K562 (cell line): ENCODE data around the gene SPATA19. TPM values are rescaled to one million over a fixed set of nuclear protein-coding genes. Genes with fewer than 3 reads are reported as not detected.

ENCODE experiments used
- ATAC-seq: fragments of 200-7000 bp; cut with Tn5 transposase; 3 replicates; pipeline ENCODE4 v1.9.1; 2020; ENCODE audit warnings: moderate library complexity
- BruUV-seq: library from RNA; stranded (reverse); fragments of 400-500 nt; replicated peaks from 2 replicates; lab custom pipeline; 2021; lab: Mats Ljungman, UMichigan
- CTCF ChIA-PET: fragments of 300-600 bp; formaldehyde crosslinking; extraction: SDS; loops from one replicate; lab custom pipeline; 2021; ENCODE audit warnings: low intra/inter-chr PET ratio; lab: Yijun Ruan, JAX
- POLR2A ChIA-PET: fragments of 300-600, 350-650 bp; sonication (Branson Sonifier 250); formaldehyde crosslinking; extraction: SDS; loops from one replicate; lab custom pipeline; 2021; ENCODE audit warnings: antibody characterized with exemption, inconsistent platforms; lab: Yijun Ruan, JAX
- DNase-seq, 4 experiments: peaks; one replicate each; pipeline versions ENCODE4 v3.0.0 to v3.0.0-alpha.2; 2011 to 2018; ENCODE audit warnings: low spot score in 3 of 4, mixed read lengths in 3 of 4; ENCODE audit errors: extremely low read depth in 1 of 4
- FAIRE-seq: peaks from 2 replicates; lab custom pipeline; 2011; peaks lifted over from hg19 to GRCh38; lab: Jason Lieb, UNC
- H2AFZ ChIP-seq: 2 replicates; pipeline ENCODE4 v1.6.0; 2011; ENCODE audit warnings: low read depth, low read length, control low read depth, inconsistent platforms
- H3K27ac ChIP-seq: fragments of 200-600 bp; 3 replicates; pipeline ENCODE4 v1.8.0; 2011; ENCODE audit warnings: low read depth, mild to moderate bottlenecking, control low read depth, inconsistent platforms, low read length, moderate library complexity, mixed read lengths; ENCODE audit errors: extremely low read depth
- H3K27me3 ChIP-seq, 2 experiments: fragments of 300-600 bp in 1 of 2; 2 replicates in 1 of 2; 3 replicates in 1 of 2; pipeline versions ENCODE4 v1.6.0 to v1.8.0; 2011; ENCODE audit warnings: inconsistent platforms in 2 of 2, low read length in 2 of 2, mild to moderate bottlenecking in 1 of 2, mixed read lengths in 1 of 2, moderate library complexity in 1 of 2; ENCODE audit not compliant: control insufficient read depth in 2 of 2, insufficient read depth in 2 of 2
- H3K36me3 ChIP-seq: fragments of 300-600 bp; 3 replicates; pipeline ENCODE4 v1.8.0; 2011; ENCODE audit warnings: mild to moderate bottlenecking, low read length, inconsistent platforms; ENCODE audit not compliant: control insufficient read depth, insufficient read depth
- H3K4me1 ChIP-seq, 2 experiments: fragments of 200-600 bp in 1 of 2; replicated peaks in 1 of 2; 2 replicates in 1 of 2; 3 replicates in 1 of 2; pipeline versions ENCODE4 v1.5.1 to v1.8.0; 2011; ENCODE audit warnings: inconsistent platforms in 2 of 2, low read length in 2 of 2, mild to moderate bottlenecking in 1 of 2, mixed read lengths in 1 of 2, moderate library complexity in 1 of 2; ENCODE audit not compliant: control insufficient read depth in 2 of 2, insufficient read depth in 2 of 2
- H3K4me2 ChIP-seq: 2 replicates; pipeline ENCODE4 v1.6.1; 2011; ENCODE audit warnings: low read length, control low read depth, inconsistent platforms, mixed read lengths; ENCODE audit not compliant: insufficient read depth
- H3K4me3 ChIP-seq: fragments of 200-600 bp; sonication (generic), shearing (Covaris generic); 2 replicates; pipeline ENCODE4 v1.5.1; 2016; ENCODE audit warnings: control low read depth, inconsistent platforms
- H3K79me2 ChIP-seq: fragments of 200-600 bp; 3 replicates; pipeline ENCODE4 v1.8.0; 2011; ENCODE audit warnings: low read length, inconsistent platforms; ENCODE audit not compliant: control insufficient read depth, insufficient read depth
- H3K9ac ChIP-seq, 2 experiments: 2 replicates each; pipeline versions ENCODE4 v1.6.0 to v1.6.1; 2011; ENCODE audit warnings: low read depth in 2 of 2, low read length in 2 of 2, control low read depth in 1 of 2, inconsistent platforms in 1 of 2, mild to moderate bottlenecking in 1 of 2, mixed read lengths in 1 of 2; ENCODE audit not compliant: insufficient read depth in 1 of 2
- H3K9me1 ChIP-seq: one replicate; pipeline ENCODE4 v1.6.0; 2011; ENCODE audit warnings: inconsistent platforms, mild to moderate bottlenecking, low read length, moderate library complexity; ENCODE audit not compliant: control insufficient read depth, insufficient read depth
- H3K9me3 ChIP-seq: replicated peaks from 2 replicates; pipeline ENCODE4 v1.5.1; 2011; ENCODE audit warnings: low read depth, low read length, inconsistent platforms; ENCODE audit not compliant: control insufficient read depth, insufficient read depth
- H4K20me1 ChIP-seq: replicated peaks from 2 replicates; pipeline ENCODE4 v1.6.1; 2011; ENCODE audit warnings: low read length, inconsistent platforms, mixed read lengths; ENCODE audit not compliant: control insufficient read depth, insufficient read depth
- KDM1A ChIP-seq, 2 experiments: fragments of 450-650 bp; IDR thresholded peaks; 2 replicates each; pipeline ENCODE4 v1.6.1; 2016; ENCODE audit warnings: mild to moderate bottlenecking in 2 of 2
- MBD2 ChIP-seq: sonication (generic); IDR thresholded peaks from 2 replicates; pipeline ENCODE4 v1.6.1; 2016; ENCODE audit warnings: low read depth, borderline replicate concordance
- ZKSCAN3 ChIP-seq: fragments of 250-450 bp; sonication (Bioruptor Pico); IDR thresholded peaks from 2 replicates; pipeline ENCODE4 v1.4.0; 2020
- WGBS: fragments of 100-300 bp; shearing (Covaris generic); methylation state at CpG from one replicate; pipeline ENCODE4 v1.1.6; 2016; ENCODE audit warnings: low coverage, mixed read lengths; ENCODE audit not compliant: insufficient coverage; ENCODE audit errors: missing lambda C conversion rate; 5-methylcytosine and 5-hydroxymethylcytosine counted together
- in situ Hi-C: fragments of 300-500 bp; cut with MboI; formaldehyde crosslinking; loops from 4 replicates; pipeline ENCODE4 v1.15.0; 2018; ENCODE audit warnings: inconsistent platforms, mixed read lengths
- intact Hi-C: fragments of 100-400 bp; cut with micrococcal nuclease; formaldehyde crosslinking; loops from 2 replicates; pipeline ENCODE4 v1.14.2; 2022
- polyA plus RNA-seq, 8 experiments: library from polyadenylated mRNA; depleted of rRNA in 4 of 8; stranded (reverse) in 5 of 8; unstranded in 3 of 8; fragments of >200 nt; fragmentation: Nextera tagmentation in 2 of 8; fragmentation: Illumina TruSeq in 1 of 8; extraction: Ambion mirVana in 2 of 8; extraction: Trizol in 1 of 8; gene quantifications; 2 replicates each; pipeline versions ENCODE4 v1.2.1 to v1.2.3, GENCODE V29; 2011 to 2014; ENCODE audit warnings: inconsistent platforms in 1 of 8, missing spikeins in 1 of 8
- total RNA-seq, 7 experiments: library from RNA; depleted of rRNA in 6 of 7; stranded (reverse); fragments of >200 nt in 6 of 7; fragmentation: Illumina TruSeq in 2 of 7; extraction: Trizol in 2 of 7; gene quantifications; 2 replicates each; pipeline versions ENCODE4 v1.2.1 to v1.2.3, GENCODE V29; 2011 to 2021; ENCODE audit warnings: low replicate concordance in 1 of 7
- TF ChIP-seq, protein P1 (sequence below): sonication (generic); formaldehyde crosslinking; IDR thresholded peaks from 2 replicates; pipeline ENCODE4 v1.4.0; 2020; ENCODE audit warnings: mild to moderate bottlenecking, missing genetic modification reagents
- TF ChIP-seq, protein P2 (sequence below): fragments of 250-450 bp; sonication (Bioruptor Pico); IDR thresholded peaks from 2 replicates; pipeline ENCODE4 v1.4.0; 2020

The SPATA19 gene
- total and polyA plus RNA-seq, 9 of the 15 experiments (the other 6 are each of a cell fraction or from before 2014, with no cell fraction given): not detected

DNA sequence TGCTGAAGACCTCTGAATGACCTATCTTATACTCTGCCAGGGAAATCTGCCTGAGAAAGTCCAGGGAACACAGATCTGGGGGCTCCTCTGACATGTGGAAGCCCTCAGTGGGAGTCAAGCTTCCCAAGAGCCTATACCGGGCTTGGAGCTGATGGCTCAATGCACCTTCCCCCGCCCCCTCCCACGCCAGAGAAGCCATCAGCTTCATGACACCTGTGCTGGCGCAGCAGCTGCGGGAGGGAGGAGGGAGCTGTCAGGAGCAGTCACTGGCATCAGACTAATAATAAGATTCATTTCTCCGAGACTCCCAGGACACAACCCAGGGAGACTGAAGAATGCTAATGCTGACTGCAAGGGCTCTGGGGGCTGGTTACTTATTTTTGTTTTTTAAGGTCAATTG is 47.8 kb downstream of the SPATA19 start:
- WGBS: 0% methylated on average over 3 of the region's 6 CpGs
- CTCF ChIA-PET: no interaction called here
- Histone ChIP-seq H2AFZ (no peak overlapping the region), H3K4me1 (no peaks in the 10 kb centered on the region), H3K9me1 (no peaks in the 10 kb centered on the region), H3K9me3 (no peaks in the 10 kb centered on the region), H3K36me3 (no peaks in the 10 kb centered on the region), H3K9ac (no peak overlapping the region), H3K4me2 (no peak overlapping the region), H3K4me3 (no peak overlapping the region), H3K27ac (no peak overlapping the region), H4K20me1 (no peaks in the 10 kb centered on the region), H3K27me3 (no peaks in the 10 kb centered on the region), H3K79me2 (no peaks in the 10 kb centered on the region)
- no TSS peak for BruUV-seq
- in situ Hi-C loops (no loop called here), intact Hi-C loops (no loop called here)
- ATAC-seq (no peak), FAIRE-seq (no peak), DNase-seq (no peak)
- POLR2A ChIA-PET: no interaction called here
- TF ChIP-seq, protein P1, sequence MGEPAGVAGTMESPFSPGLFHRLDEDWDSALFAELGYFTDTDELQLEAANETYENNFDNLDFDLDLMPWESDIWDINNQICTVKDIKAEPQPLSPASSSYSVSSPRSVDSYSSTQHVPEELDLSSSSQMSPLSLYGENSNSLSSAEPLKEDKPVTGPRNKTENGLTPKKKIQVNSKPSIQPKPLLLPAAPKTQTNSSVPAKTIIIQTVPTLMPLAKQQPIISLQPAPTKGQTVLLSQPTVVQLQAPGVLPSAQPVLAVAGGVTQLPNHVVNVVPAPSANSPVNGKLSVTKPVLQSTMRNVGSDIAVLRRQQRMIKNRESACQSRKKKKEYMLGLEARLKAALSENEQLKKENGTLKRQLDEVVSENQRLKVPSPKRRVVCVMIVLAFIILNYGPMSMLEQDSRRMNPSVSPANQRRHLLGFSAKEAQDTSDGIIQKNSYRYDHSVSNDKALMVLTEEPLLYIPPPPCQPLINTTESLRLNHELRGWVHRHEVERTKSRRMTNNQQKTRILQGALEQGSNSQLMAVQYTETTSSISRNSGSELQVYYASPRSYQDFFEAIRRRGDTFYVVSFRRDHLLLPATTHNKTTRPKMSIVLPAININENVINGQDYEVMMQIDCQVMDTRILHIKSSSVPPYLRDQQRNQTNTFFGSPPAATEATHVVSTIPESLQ (CRISPR knock-in tag): no peak
- TF ChIP-seq MBD2 (no peak), KDM1A (IDR thresholded peaks at IDR 0.05) (no peak), ZKSCAN3 (CRISPR knock-in tag) (no peak)
- TF ChIP-seq, protein P2, sequence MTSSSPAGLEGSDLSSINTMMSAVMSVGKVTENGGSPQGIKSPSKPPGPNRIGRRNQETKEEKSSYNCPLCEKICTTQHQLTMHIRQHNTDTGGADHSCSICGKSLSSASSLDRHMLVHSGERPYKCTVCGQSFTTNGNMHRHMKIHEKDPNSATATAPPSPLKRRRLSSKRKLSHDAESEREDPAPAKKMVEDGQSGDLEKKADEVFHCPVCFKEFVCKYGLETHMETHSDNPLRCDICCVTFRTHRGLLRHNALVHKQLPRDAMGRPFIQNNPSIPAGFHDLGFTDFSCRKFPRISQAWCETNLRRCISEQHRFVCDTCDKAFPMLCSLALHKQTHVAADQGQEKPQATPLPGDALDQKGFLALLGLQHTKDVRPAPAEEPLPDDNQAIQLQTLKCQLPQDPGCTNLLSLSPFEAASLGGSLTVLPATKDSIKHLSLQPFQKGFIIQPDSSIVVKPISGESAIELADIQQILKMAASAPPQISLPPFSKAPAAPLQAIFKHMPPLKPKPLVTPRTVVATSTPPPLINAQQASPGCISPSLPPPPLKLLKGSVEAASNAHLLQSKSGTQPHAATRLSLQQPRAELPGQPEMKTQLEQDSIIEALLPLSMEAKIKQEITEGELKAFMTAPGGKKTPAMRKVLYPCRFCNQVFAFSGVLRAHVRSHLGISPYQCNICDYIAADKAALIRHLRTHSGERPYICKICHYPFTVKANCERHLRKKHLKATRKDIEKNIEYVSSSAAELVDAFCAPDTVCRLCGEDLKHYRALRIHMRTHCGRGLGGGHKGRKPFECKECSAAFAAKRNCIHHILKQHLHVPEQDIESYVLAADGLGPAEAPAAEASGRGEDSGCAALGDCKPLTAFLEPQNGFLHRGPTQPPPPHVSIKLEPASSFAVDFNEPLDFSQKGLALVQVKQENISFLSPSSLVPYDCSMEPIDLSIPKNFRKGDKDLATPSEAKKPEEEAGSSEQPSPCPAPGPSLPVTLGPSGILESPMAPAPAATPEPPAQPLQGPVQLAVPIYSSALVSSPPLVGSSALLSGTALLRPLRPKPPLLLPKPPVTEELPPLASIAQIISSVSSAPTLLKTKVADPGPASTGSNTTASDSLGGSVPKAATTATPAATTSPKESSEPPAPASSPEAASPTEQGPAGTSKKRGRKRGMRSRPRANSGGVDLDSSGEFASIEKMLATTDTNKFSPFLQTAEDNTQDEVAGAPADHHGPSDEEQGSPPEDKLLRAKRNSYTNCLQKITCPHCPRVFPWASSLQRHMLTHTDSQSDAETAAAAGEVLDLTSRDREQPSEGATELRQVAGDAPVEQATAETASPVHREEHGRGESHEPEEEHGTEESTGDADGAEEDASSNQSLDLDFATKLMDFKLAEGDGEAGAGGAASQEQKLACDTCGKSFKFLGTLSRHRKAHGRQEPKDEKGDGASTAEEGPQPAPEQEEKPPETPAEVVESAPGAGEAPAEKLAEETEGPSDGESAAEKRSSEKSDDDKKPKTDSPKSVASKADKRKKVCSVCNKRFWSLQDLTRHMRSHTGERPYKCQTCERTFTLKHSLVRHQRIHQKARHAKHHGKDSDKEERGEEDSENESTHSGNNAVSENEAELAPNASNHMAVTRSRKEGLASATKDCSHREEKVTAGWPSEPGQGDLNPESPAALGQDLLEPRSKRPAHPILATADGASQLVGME: no peak
